Body of pancreas (tissue), 4 donors: ENCODE data around the gene TAAR2. TPM values are rescaled to one million over a fixed set of nuclear protein-coding genes. Genes with fewer than 3 reads are reported as not detected.

Experiments used
- ATAC-seq: fragments of 150-250 bp; one replicate; pipeline ENCODE4 v1.9.1; 2016
- DNase-seq, 4 donors: peaks; one replicate each; pipeline ENCODE4 v3.0.0-alpha.2; 2019
- H3K27ac ChIP-seq, 4 donors: fragments of 200-600 bp; sonication (generic); 1 replicate in 3 of 4; 2 replicates in 1 of 4; pipeline versions ENCODE4 v1.5.1 to v1.6.1; 2016 to 2019; ENCODE audit warnings: mild to moderate bottlenecking in 1 of 4, mixed read lengths in 1 of 4, moderate library complexity in 1 of 4
- H3K27me3 ChIP-seq, 2 donors: fragments of 200-600 bp; sonication (generic); one replicate each; pipeline ENCODE4 v1.6.0; 2016; ENCODE audit warnings: mild to moderate bottlenecking in 1 of 2
- H3K36me3 ChIP-seq, 2 donors: fragments of 200-600 bp; sonication (generic); replicated peaks in 1 of 2; 2 replicates each; pipeline ENCODE4 v1.5.1; 2016; ENCODE audit warnings: low read depth in 2 of 2; ENCODE audit not compliant: insufficient read depth in 1 of 2
- H3K4me1 ChIP-seq: fragments of 200-600 bp; sonication (generic); one replicate; pipeline ENCODE4 v1.6.0; 2016
- H3K4me3 ChIP-seq, 2 donors: fragments of 200-600 bp; sonication (generic); 1 replicate in 1 of 2; 2 replicates in 1 of 2; pipeline ENCODE4 v1.5.1; 2016 to 2019
- H3K9me3 ChIP-seq, 3 donors: fragments of 200-600 bp; sonication (generic); 1 replicate in 2 of 3; 2 replicates in 1 of 3; pipeline ENCODE4 v1.5.1; 2016
- CTCF ChIP-seq, 7 experiments: fragments of 450-650 bp in 4 of 7; fragments of 200-600 bp in 3 of 7; sonication (generic) in 3 of 7; IDR thresholded peaks; one replicate each; pipeline ENCODE4 v1.5.1; 2016 to 2019; ENCODE audit warnings: antibody characterized with exemption in 7 of 7
- POLR2A ChIP-seq, 3 donors: fragments of 450-650 bp; IDR thresholded peaks; one replicate each; pipeline ENCODE4 v1.6.1; 2016; ENCODE audit warnings: antibody characterized with exemption in 3 of 3, mild to moderate bottlenecking in 2 of 3
- WGBS, 2 donors: methylation state at CpG; one replicate each; pipeline ENCODE4 v1.1.5; 2017; 5-methylcytosine and 5-hydroxymethylcytosine counted together
- intact Hi-C: fragments of 100-400 bp; cut with DNase I; formaldehyde crosslinking; loops from one replicate; pipeline ENCODE4 v1.15.1; 2023
- total RNA-seq, 2 donors: library from RNA; depleted of rRNA; stranded (reverse); fragments of >200 nt; gene quantifications; one replicate each; pipeline ENCODE4 v1.1.0, GENCODE V29; 2016

TAAR2 gene
- total RNA-seq, 2 donors from 2014 or later = not detected

- ATAC-seq (no peak), DNase-seq (no peak)
- TF ChIP-seq CTCF (IDR thresholded peaks at IDR 0.05) = no peak
- no peak for TF ChIP-seq POLR2A (IDR thresholded peaks at IDR 0.05)
- Histone ChIP-seq H3K36me3 (no peaks in the 10 kb centered on the region), H3K9me3 (no peaks in the 10 kb centered on the region), H3K27ac (no peak overlapping the region), H3K27me3 (no peaks in the 10 kb centered on the region), H3K4me1 (peaks cover 6% of the 10 kb centered on the region), H3K4me3 (no peak overlapping the region)
- intact Hi-C loops = loop anchor here (5.0 to 10.0 kb wide), 2 partner anchors 101 to 131 kb away; partner anchors contain the start of gene TAAR9
- WGBS, 2 donors = 54 to 58% methylated on average over 4 of the region's 4 CpGs
Observed at GRCh38 chr6:132666118-132666517, 42.0 kb upstream of the TAAR2 start.

- DNase-seq (no peak), ATAC-seq (no peak)
- Histone ChIP-seq H3K36me3 (no peaks in the 10 kb centered on the region), H3K4me3 (no peak overlapping the region), H3K27ac (no peak overlapping the region), H3K27me3 (no peaks in the 10 kb centered on the region), H3K4me1 (no peaks in the 10 kb centered on the region), H3K9me3 (no peaks in the 10 kb centered on the region)
- WGBS, 2 donors = 95 to 100% methylated on average over 1 of the region's 1 CpG
- TF ChIP-seq CTCF (IDR thresholded peaks at IDR 0.05) = no peak
- no peak for TF ChIP-seq POLR2A (IDR thresholded peaks at IDR 0.05)
- intact Hi-C loops = loop anchor here (5.0 to 10.0 kb wide), 2 partner anchors 103 to 130 kb away; partner anchors contain the start of gene TAAR9
Observed at GRCh38 chr6:132664309-132665034, 40.4 kb upstream of the TAAR2 start.

GRCh38 chr6:132663661-132664060, 39.6 kb upstream of the TAAR2 start:
- intact Hi-C loops = loop anchor here (10.0 kb wide), 1 partner anchor 129 kb away; the partner anchor contains the start of gene TAAR9
- Histone ChIP-seq H3K36me3 (no peaks in the 10 kb centered on the region), H3K4me1 (no peaks in the 10 kb centered on the region), H3K9me3 (no peaks in the 10 kb centered on the region), H3K4me3 (no peak overlapping the region), H3K27me3 (no peaks in the 10 kb centered on the region), H3K27ac (no peak overlapping the region)
- 73 to 80% methylated on average over 1 of the region's 1 CpG for WGBS, 2 donors
- no peak for ATAC-seq
- no peak for DNase-seq
- TF ChIP-seq CTCF (IDR thresholded peaks at IDR 0.05) = no peak

- TF ChIP-seq CTCF (IDR thresholded peaks at IDR 0.05) (no peak), POLR2A (IDR thresholded peaks at IDR 0.05) (no peak)
- intact Hi-C loops = loop anchor here (10.0 kb wide), 1 partner anchor 127 kb away; the partner anchor contains the start of gene TAAR9
- Histone ChIP-seq H3K27ac (no peak overlapping the region), H3K27me3 (no peaks in the 10 kb centered on the region), H3K9me3 (no peaks in the 10 kb centered on the region), H3K36me3 (no peaks in the 10 kb centered on the region), H3K4me1 (no peaks in the 10 kb centered on the region), H3K4me3 (no peak overlapping the region)
- WGBS, 2 donors = 77 to 87% methylated on average over 4 of the region's 4 CpGs
- DNase-seq = no peak
- ATAC-seq = no peak
Observed at GRCh38 chr6:132661906-132662305, 37.8 kb upstream of the TAAR2 start.

- no peak for TF ChIP-seq CTCF (IDR thresholded peaks at IDR 0.05)
- TF ChIP-seq POLR2A (IDR thresholded peaks at IDR 0.05) = no peak
- ATAC-seq (no peak), DNase-seq (no peak)
- Histone ChIP-seq H3K4me1 (no peaks in the 10 kb centered on the region), H3K4me3 (no peak within 1 kb of the TSS), H3K27ac (no peak within 1 kb of the TSS), H3K27me3 (no peaks in the 10 kb centered on the region), H3K36me3 (no peaks in the 10 kb centered on the region), H3K9me3 (no peaks in the 10 kb centered on the region)
- 49 to 61% methylated on average over 3 of the region's 3 CpGs for WGBS, 2 donors
- intact Hi-C loops = no loop called here
Observed at GRCh38 chr6:132659082-132659481, 35.0 kb upstream of the TAAR2 start, which contains the start of gene TAAR1. TAAR1 (minus strand) TSS chr6:132659182; CDS start chr6:132646003, 13,179 bp downstream.
